GM19023 (cell line): Measurements from ENCODE around the gene CSDE1.

Source experiments
- ATAC-seq: cut with Tn5 transposase; IDR thresholded peaks from one replicate; pipeline ENCODE4 v1.9.1; 2021; ENCODE audit warnings: mild to moderate bottlenecking, moderate library complexity; ENCODE audit not compliant: unreplicated experiment

Gene CSDE1

DNA sequence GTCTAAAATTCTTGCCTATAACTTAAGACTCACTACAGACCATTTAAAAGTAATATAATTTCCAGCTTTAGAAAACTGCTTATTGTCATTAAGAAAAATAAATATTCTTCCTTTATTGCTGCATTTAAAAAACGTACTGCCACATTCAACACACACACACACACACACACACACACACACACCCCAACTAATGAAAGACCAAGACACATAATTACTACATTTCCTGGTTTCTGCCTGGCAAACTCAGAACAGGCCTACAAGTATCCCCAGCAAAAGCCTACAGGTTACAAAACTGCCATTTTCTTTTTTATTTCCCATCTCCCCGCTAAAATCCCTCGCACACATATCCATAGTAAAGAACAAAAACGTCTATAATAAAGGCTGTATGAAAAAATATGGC, 89.4 kb downstream of the CSDE1 start:
- ATAC-seq: no peak

GRCh38 chr1:114666954-114667353, 90.8 kb downstream of the CSDE1 start:
- no peak for ATAC-seq
